22Rv1 (cell line): ENCODE data around the gene PLA2G4D.

Experiments
- ZFX ChIP-seq: fragments of 450-650 bp; IDR thresholded peaks from 2 replicates; pipeline ENCODE4 v1.6.1; 2017; ENCODE audit warnings: antibody characterized with exemption, borderline replicate concordance
- TF ChIP-seq, protein P1 (sequence below): fragments of 450-650 bp; IDR thresholded peaks from 2 replicates; pipeline ENCODE4 v1.5.1; 2017; ENCODE audit warnings: mild to moderate bottlenecking

DNA sequence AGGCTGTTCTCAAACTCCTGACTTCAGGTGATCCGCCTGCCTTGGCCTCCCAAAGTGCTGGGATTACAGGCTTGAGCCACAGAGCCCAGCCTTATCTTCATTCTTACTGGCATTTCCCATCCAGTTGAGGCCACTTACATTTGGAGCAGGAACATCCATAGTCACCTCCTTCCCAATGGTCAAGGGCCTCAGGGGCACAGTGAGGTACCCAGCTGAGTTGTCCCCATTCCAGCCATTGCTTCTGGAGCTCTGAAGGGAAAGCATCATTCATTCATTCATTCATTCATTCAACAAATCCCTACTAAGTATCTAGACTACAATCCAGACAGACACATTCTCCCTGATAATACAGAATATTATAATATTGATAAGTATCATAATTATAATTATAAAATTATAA, 12.2 kb downstream of the PLA2G4D start:
- TF ChIP-seq, protein P1, sequence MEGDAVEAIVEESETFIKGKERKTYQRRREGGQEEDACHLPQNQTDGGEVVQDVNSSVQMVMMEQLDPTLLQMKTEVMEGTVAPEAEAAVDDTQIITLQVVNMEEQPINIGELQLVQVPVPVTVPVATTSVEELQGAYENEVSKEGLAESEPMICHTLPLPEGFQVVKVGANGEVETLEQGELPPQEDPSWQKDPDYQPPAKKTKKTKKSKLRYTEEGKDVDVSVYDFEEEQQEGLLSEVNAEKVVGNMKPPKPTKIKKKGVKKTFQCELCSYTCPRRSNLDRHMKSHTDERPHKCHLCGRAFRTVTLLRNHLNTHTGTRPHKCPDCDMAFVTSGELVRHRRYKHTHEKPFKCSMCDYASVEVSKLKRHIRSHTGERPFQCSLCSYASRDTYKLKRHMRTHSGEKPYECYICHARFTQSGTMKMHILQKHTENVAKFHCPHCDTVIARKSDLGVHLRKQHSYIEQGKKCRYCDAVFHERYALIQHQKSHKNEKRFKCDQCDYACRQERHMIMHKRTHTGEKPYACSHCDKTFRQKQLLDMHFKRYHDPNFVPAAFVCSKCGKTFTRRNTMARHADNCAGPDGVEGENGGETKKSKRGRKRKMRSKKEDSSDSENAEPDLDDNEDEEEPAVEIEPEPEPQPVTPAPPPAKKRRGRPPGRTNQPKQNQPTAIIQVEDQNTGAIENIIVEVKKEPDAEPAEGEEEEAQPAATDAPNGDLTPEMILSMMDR: no peak
- TF ChIP-seq ZFX: no peak
